Measurements from ENCODE around the gene ROPN1L. TPM values are rescaled to one million over a fixed set of nuclear protein-coding genes. Genes with fewer than 3 reads are reported as not detected.

ROPN1L gene
- total and polyA plus RNA-seq, 2 of the 8 experiments (the other 6 are each of a cell fraction or from before 2014, with no cell fraction given): 0.24 to 0.73 TPM

DNA sequence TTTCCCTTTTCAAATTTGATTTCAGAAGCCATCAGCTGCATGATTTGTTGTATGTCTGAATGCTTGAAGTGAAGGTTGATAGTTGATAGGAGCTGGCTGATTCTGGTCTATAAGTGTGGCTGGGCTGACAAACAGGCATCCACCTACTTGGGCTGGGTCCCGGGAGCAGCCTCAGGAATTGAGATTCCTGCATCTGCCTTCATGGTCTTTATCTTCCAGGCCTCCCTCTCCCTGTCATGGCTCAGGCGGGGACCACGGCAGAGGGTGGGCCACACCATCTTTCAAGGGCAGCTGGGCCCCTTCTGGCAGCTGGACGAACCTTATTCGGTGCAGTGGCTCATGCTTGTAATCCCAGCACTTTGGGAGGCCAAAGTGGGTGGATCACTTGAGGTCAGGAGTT, 55.9 kb downstream of the ROPN1L start:
- Histone ChIP-seq H3K56ac (replicated peaks; ENCODE audit: insufficient read length, low read depth, low read length) (no peak overlapping the region), H2BK120ac (replicated peaks; ENCODE audit: low read depth, low read length) (no peak overlapping the region), H4K91ac (replicated peaks; ENCODE audit: insufficient read length, low read length) (no peak overlapping the region), H3K18ac (ENCODE audit: extremely low read depth, low read length) (no peak overlapping the region), H3K79me1 (ENCODE audit: low read depth, low read length) (no peaks in the 10 kb centered on the region), H2BK20ac (ENCODE audit: low read length) (no peak overlapping the region), H2AK5ac (ENCODE audit: low read depth, low read length) (no peak overlapping the region), H4K8ac (ENCODE audit: extremely low read depth, insufficient read depth, low read length) (no peak overlapping the region), H3K27ac (ENCODE audit: low read depth, low read length) (no peak overlapping the region), H3K4me2 (ENCODE audit: insufficient read depth in 1 of 2, low read depth in 2 of 2, low read length in 2 of 2) (no peak overlapping the region), H3K4ac (replicated peaks; ENCODE audit: insufficient read length, low read depth, low read length) (no peak overlapping the region), H3K36me3 (ENCODE audit: control insufficient read depth in 2 of 4, insufficient read depth in 4 of 4, low read length in 3 of 4) (no peaks in the 10 kb centered on the region), H3K9ac (replicated peaks in 1 of 4; ENCODE audit: extremely low read depth in 1 of 4, low read depth in 3 of 4, low read length in 3 of 4) (no peak overlapping the region), H3K27me3 (replicated peaks in 1 of 4; ENCODE audit: control insufficient read depth in 3 of 4, extremely low read depth in 1 of 4, insufficient read depth in 3 of 4, low read length in 3 of 4) (no peaks in the 10 kb centered on the region), H3K14ac (ENCODE audit: insufficient read length) (no peak overlapping the region), H2BK12ac (ENCODE audit: low read depth, low read length) (no peak overlapping the region), H3K79me2 (ENCODE audit: control insufficient read depth in 1 of 2, insufficient read depth in 2 of 2, low read length in 2 of 2) (no peaks in the 10 kb centered on the region), H4K5ac (ENCODE audit: insufficient read length, low read depth, low read length) (no peak overlapping the region), H2BK5ac (ENCODE audit: low read depth, low read length) (no peak overlapping the region), H3K23ac (ENCODE audit: insufficient read length) (no peak overlapping the region), H3K23me2 (ENCODE audit: low read depth, low read length) (no peaks in the 10 kb centered on the region), H2BK15ac (ENCODE audit: low read length) (no peak overlapping the region), H3K9me3 (ENCODE audit: insufficient read depth in 2 of 2, low read depth in 1 of 2, low read length in 1 of 2) (peaks cover 14 to 21% of the 10 kb centered on the region in 2 experiments), H3K4me1 (replicated peaks in 1 of 4; ENCODE audit: control insufficient read depth in 3 of 4, insufficient read depth in 4 of 4, low read length in 3 of 4) (peaks cover 0 to 2% (median 0%) of the 10 kb centered on the region in 4 experiments; a peak in 1 of 7 replicates), H2AFZ (ENCODE audit: low read length) (no peak overlapping the region), H4K20me1 (replicated peaks in 1 of 2; ENCODE audit: control insufficient read depth in 1 of 2, insufficient read depth in 2 of 2, low read length in 2 of 2) (no peaks in the 10 kb centered on the region), H3K4me3 (ENCODE audit: extremely low read depth in 1 of 4, insufficient read depth in 2 of 4, low read depth in 3 of 4, low read length in 4 of 4) (no peak overlapping the region)
- FAIRE-seq (no peak), DNase-seq (ENCODE audit: low read depth in 1 of 2, low spot score in 2 of 2) (no peak)
- WGBS, 2 experiments (ENCODE audit: extremely low coverage in 1 of 2, insufficient coverage in 1 of 2, insufficient read length in 1 of 2, insufficient replicate concordance in 2 of 2, low coverage in 1 of 2, low lambda C conversion rate in 2 of 2, missing lambda C conversion rate in 1 of 2): 90% methylated on average over 5 of the region's 5 CpGs; no CpG with 5 or more reads in 1 of the 2 experiments
- ChIA-PET POLR2A (ENCODE audit: partially characterized antibody) (no interaction called here), CTCF (ENCODE audit: partially characterized antibody) (interaction anchor here (0.8 to 8.6 kb wide), 13 partner anchors 9 to 192 kb away, joined by 3 to 80 read pairs (median 5); no protein-coding TSS in a partner anchor)
- TF ChIP-seq RNF2 (IDR thresholded peaks at IDR 0.05; ENCODE audit: borderline replicate concordance, low read depth, low read length, missing control alignments, poor library complexity, severe bottlenecking) (no peak), TEAD4 (IDR thresholded peaks at IDR 0.05; ENCODE audit: low read depth, low read length) (no peak), EGR1 (IDR thresholded peaks at IDR 0.05; ENCODE audit: borderline replicate concordance, low read depth, low read length) (no peak), SP4 (IDR thresholded peaks at IDR 0.05; ENCODE audit: low read length) (no peak), MAFK (IDR thresholded peaks at IDR 0.05; ENCODE audit: low read depth, low read length) (no peak), RXRA (IDR thresholded peaks at IDR 0.05; ENCODE audit: insufficient read depth, low read depth, low read length) (no peak), POLR2A (IDR thresholded peaks at IDR 0.05; ENCODE audit: control extremely low read depth in 1 of 2, low read depth in 2 of 2, low read length in 2 of 2) (no peak), HDAC6 (IDR thresholded peaks at IDR 0.05; ENCODE audit: low read depth, low read length) (no peak), TBP (IDR thresholded peaks at IDR 0.05; ENCODE audit: low read depth, low read length) (no peak), NRF1 (IDR thresholded peaks at IDR 0.05; ENCODE audit: low read depth, low read length) (no peak)
- TF ChIP-seq, protein P1, sequence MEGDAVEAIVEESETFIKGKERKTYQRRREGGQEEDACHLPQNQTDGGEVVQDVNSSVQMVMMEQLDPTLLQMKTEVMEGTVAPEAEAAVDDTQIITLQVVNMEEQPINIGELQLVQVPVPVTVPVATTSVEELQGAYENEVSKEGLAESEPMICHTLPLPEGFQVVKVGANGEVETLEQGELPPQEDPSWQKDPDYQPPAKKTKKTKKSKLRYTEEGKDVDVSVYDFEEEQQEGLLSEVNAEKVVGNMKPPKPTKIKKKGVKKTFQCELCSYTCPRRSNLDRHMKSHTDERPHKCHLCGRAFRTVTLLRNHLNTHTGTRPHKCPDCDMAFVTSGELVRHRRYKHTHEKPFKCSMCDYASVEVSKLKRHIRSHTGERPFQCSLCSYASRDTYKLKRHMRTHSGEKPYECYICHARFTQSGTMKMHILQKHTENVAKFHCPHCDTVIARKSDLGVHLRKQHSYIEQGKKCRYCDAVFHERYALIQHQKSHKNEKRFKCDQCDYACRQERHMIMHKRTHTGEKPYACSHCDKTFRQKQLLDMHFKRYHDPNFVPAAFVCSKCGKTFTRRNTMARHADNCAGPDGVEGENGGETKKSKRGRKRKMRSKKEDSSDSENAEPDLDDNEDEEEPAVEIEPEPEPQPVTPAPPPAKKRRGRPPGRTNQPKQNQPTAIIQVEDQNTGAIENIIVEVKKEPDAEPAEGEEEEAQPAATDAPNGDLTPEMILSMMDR (IDR thresholded peaks at IDR 0.05; ENCODE audit: control extremely low read depth in 1 of 3, insufficient read depth in 1 of 3, low read depth in 1 of 3, low read length in 3 of 3): no peak
- TF ChIP-seq, protein P2, sequence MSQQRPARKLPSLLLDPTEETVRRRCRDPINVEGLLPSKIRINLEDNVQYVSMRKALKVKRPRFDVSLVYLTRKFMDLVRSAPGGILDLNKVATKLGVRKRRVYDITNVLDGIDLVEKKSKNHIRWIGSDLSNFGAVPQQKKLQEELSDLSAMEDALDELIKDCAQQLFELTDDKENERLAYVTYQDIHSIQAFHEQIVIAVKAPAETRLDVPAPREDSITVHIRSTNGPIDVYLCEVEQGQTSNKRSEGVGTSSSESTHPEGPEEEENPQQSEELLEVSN (IDR thresholded peaks at IDR 0.05): no peak

Measured in H1 (cell line).